ENCODE data around the gene FLNB.

Gene FLNB

DNA sequence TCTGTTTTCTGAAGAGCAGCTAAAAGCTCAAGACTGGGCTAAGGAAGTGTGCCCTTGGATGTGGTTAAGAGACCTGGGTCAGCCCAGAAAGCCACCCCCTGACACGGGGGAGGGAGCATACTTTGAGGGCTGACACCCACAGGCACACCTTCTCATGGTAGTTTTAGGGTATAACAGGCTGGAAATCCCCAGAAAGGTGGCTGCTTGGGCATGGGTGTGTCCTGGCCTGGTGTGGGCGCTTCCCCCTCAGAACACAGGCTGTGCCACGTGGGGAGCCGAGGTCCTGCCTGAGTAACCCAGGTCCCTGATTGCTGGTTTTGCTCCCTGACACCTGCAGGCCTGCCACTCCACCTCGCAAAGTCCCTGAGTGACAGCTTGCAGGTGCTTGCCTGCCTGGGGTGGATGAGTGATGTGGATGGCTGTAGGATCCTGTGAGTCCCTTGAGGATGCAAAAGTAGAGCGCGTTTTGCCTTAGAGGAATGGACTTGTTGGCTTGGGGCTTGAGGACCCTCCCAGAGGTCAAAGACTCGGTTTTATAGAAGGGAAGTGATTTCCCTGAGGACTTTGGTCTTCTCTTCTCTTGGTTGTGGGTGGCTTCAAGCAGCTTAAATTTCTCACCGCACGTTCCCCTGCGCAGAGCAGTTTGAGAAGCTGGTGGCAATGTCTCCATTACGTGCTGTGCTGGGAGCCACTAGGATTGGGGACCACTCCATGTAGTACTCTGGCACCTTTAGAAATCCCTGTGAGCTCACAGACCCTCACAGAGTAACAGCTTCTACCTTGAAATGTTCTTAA, 108.1 kb downstream of the FLNB start:
- no peak for DNase-seq

DNA sequence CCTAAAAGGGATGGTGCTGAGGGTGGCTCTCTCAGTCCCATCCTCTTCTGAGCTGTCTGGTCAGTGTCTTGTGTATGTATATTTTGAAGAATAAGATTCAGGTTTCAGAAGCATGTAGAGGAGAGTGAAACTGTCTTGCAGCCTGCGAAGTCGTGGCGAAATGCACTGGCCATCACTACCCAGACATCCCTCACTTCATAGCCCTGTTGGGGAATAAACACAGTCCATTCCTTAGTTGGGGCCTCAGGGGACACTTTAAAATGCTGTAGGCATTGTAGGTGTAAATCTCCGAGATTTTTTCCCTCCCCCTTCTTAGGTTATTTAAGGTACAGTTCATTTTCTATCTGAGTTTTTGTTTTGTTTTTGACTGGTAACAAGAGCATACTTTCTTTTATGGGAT, 108.8 kb downstream of the FLNB start:
- no peak for DNase-seq

DNA sequence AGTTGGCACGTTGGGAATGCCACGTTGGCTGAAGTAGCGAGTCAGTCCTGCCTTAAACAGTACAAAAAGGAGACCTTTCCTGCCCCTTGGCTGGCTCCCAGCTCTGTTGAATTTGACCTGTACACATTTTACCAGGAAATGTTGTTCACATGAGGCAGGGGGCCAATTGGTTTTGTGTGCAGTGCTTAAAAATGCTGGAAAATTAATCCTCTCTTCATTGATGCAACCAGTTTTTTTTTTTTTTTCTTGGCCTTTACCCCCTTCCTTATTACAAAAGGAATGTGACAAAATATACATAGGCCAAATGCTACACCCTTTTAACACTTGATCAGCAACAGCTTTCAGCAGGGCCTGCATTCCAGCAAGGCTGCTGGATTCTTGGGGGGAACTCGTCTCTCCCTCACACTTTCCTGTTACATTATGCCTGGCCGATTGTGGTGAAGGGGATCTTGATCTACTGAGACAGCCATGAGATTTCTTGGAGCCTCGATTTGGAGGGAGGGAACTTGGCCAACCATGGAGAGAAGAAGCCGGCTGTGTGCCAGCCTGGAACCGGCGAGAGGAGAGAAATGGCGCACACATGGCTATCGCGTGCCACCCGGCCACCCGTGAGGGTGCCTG, 109.4 kb downstream of the FLNB start:
- DNase-seq, result no peak

DNA sequence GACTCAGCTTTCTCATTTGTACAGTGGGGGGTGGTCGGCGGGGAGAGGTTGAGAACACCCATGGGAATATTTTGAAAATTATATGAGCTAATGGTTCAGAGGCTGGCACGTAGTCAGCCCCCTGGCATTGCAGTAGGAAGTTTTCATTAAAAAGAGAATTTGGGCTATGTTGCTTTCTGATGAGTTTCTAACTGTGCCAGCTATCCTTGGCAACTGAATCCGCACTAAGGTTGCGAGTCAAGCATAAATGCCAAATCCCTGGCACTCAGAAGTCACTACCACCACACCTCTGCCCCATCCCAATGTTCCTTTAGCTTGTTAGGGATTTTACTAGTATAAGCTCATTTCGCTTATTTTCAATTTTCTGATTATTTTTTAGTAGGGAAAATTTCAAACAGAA, 111.0 kb downstream of the FLNB start:
- DNase-seq, result no peak

DNA sequence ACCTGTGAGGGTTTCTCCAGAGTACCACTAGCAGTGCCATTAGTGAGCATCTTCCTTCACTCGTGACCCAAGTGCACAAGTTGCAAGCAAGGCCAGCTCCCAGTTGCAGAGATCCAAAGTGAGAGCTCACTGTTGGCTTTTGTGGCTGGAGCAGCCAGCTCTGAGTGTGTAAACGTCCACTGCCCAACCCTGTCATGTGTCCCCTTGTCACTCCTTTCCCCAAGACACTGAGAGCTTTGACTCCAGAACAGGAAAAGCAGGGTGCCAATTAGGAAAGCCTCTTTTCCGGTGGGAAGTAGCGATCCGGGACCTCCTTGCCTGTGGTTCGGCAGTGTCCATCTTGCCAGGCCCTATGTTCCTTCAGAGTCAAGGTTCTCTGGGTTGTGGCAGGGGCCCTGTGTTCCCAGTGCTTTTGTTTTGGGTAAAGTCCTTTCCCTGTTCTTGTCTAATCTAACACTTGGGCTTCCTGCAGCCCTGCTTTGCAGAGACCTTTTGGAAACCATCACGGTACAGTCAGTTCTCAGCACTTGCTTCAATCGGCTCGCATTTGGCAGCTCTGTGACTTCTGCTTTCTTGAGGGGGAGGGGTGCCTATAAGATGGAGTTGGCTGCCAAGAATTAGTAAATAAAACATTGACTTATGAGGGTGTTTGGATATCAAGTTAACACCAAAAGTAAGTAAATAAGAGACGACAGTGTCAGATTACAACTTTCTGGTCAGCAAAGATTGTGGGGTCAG, 112.0 kb downstream of the FLNB start:
- no peak for DNase-seq

DNA sequence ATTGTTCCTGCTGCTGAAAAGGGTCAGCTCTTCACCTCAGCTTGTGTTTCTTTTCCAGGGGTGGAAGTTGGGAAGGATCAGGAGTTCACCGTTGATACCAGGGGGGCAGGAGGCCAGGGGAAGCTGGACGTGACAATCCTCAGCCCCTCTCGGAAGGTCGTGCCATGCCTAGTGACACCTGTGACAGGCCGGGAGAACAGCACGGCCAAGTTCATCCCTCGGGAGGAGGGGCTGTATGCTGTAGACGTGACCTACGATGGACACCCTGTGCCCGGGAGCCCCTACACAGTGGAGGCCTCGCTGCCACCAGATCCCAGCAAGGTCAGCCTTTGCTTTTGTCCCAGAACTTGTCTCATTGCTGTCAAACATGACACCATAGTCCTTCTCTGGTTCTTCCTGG, 113.0 kb downstream of the FLNB start:
- no peak for DNase-seq

DNA sequence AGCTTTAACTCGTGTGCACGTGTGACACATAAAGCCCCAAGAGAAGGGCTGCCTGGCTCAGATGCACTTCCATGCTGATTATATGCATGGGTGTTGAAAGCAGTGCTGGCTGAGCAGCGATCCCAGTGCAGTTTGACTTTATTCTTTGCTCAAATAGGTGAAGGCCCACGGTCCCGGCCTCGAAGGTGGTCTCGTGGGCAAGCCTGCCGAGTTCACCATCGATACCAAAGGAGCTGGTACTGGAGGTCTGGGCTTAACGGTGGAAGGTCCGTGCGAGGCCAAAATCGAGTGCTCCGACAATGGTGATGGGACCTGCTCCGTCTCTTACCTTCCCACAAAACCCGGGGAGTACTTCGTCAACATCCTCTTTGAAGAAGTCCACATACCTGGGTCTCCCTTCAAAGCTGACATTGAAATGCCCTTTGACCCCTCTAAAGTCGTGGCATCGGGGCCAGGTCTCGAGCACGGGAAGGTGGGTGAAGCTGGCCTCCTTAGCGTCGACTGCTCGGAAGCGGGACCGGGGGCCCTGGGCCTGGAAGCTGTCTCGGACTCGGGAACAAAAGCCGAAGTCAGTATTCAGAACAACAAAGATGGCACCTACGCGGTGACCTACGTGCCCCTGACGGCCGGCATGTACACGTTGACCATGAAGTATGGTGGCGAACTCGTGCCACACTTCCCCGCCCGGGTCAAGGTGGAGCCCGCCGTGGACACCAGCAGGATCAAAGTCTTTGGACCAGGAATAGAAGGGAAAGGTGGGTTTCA, 114.9 kb downstream of the FLNB start:
- DNase-seq, result no peak

DNA sequence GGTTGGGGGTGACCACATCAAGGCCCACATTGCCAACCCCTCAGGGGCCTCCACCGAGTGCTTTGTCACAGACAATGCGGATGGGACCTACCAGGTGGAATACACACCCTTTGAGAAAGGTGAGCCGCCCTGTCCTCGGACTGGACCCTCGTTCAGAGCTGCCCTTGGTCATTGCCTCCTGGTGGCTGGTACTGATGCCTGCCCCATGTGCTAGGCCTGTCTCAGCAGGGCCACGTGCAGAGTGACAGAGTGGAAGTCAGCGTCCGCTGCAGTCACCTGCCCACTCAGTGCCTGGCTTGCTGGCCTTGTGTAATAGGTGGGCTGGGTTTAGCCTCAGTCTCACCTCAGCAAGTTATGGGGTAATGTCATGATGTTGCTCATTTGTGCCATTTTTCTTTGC, 116.2 kb downstream of the FLNB start:
- no peak for DNase-seq

DNA sequence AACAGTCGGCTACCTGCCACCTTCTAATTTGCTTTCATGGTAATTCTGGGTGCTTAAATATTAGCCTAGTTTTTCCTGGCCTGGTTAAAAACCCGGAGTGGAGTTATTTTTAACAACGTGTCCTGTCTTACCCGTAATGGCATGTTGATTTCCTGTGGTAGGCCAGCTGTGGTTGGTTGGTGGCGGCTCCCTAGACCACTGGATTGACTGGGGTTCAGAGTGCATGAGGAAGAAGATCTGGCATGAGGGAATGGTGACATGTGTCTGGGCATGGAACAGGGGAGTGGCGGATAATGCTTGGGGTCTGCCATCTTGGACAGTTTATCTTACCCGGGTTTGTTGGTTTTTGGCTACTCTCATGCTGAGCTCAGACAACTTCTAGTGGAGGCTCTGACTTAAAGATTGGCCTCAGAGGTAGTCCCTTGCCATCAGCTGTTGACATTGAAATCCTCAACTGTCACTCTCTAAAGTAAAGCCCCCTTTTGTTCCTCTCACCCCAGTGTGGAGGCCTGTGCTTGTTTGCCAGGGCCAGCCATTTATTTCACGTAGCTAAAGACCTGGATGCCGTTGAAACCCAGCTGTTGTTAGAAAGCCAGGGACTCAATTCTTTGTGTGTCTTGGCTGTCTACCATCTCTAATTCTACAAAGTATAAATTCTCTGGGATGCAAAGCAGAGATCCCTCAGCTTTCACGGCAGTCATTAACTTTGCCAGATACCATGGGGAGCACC, 121.0 kb downstream of the FLNB start:
- no peak for DNase-seq

DNA sequence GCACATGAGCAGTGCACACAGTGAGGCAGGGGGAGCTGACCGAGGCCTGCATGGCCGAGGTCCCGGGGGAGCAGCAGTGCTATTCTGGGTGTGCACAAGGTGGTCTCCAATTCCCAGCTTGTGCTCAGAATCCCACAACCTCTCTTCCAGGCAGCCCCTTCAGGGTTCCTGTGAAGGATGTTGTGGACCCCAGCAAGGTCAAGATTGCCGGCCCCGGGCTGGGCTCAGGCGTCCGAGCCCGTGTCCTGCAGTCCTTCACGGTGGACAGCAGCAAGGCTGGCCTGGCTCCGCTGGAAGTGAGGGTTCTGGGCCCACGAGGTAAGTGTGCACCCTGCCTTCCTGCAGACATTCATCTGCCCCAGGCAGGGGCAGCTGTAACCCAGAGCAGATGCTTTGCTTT, 122.4 kb downstream of the FLNB start:
- no peak for DNase-seq

DNA sequence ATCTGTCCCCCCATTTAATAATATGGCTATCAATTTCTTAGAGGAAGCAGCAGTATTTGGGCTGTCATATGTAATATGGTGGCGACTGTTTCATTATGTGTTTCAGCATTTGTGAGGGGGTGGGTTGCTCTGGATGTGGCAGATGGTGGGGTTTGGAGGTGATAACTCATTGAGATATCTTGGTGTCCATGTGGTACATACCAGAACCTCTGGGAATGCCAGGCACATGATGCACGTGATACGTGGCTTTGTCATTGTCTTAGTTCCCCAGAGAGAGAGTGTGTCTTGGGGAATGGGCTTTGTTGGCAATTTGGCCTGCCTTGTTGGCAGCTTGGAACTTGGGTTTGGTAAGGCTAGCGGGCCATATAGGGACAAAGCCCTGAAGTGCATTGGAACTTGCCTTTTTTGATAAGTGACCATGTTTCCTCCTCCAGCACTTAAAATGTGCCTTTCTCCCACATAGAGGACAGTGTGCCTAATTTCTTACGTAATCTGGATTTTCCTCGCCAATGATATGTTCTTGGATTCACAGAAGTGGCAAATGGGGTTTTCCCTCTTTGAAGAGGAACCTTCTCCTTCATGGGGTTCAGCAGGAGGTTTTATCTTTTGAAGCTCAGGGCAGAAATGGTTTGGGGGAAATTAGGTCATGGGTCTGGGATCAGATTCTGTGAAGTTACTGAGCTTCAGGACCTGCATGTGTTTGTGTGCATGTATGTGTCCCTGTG, 123.0 kb downstream of the FLNB start:
- no peak for DNase-seq

DNA sequence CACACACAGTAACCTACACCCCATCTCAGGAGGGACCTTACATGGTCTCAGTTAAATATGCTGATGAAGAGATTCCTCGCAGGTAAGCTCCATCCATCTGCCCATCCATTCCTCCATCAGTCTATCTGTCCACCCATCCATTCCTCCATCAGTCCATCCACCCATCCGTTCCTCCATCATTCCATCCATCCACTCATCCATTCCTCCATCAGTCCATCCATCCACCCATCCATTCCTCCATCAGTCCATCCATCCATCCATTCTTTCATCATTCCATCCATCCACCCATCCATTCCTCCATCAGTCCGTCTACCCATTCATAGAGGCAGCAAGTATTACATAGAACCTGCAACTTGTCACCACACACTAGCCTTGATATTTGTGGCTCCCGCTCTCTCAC, 124.6 kb downstream of the FLNB start:
- no peak for DNase-seq

DNA sequence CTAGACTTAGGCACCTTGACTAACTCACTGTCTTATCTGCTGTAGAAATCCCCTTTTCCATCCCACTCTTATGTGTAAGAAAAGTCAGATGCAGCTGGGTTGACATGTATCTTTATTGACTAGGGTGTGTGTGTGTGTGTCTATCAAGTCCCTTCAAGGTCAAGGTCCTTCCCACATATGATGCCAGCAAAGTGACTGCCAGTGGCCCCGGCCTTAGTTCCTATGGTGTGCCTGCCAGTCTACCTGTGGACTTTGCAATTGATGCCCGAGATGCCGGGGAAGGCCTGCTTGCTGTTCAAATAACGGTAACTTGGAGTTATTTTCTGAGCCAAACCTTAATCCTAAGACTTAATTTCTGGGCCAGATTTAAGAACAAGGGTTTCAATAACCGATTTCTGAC, 126.2 kb downstream of the FLNB start:
- no peak for DNase-seq

DNA sequence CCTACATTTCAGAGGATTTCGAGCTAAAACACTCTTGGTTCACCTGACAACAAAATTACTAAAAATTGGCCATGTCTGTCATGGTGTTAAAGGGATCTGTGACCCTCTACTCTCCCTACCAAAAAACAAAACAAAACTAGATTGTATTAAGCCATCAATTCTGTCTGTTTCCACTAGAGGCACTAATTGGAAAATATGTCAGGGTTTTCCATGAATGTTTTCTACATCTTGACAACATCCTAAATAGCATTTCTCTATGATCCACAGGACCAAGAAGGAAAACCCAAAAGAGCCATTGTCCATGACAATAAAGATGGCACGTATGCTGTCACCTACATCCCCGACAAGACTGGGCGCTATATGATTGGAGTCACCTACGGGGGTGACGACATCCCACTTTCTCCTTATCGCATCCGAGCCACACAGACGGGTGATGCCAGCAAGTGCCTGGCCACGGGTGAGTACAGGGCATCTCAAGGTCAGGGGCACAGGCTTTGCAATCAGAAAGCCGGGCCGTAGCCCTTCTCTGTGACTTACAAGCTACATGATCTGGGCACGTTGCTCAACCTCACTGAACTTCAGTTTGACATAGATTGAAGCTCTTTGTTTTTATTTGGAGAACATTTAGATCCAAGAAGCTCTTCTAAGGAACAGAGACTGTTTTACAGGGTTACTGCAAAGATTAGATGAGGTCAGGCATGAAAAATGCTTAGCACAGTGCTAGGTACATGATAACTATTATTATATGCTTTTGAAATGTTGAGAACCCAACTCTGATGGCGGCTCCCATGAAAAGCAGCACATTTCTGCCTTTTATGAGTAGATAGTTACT, 127.7 kb downstream of the FLNB start:
- DNase-seq, result no peak

DNA sequence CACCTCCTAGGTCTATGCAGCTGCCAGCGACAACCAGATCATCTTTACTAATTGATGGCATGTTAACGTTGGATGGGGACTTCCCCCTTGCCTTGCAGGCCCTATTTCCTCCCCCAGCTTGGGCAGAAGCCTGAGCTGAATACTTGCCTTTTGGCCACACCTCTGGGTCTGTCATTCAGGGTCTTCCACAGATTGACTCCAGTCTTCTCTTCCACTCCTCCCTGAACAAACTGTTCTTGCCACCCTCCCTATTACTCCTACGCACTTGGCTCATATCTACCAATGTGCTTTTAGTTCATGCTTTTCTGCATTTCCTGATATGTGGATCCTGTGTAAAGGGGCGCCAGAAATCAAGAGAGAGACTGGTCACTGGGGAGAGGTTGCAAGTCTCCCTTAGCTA, 129.1 kb downstream of the FLNB start:
- no peak for DNase-seq

DNA sequence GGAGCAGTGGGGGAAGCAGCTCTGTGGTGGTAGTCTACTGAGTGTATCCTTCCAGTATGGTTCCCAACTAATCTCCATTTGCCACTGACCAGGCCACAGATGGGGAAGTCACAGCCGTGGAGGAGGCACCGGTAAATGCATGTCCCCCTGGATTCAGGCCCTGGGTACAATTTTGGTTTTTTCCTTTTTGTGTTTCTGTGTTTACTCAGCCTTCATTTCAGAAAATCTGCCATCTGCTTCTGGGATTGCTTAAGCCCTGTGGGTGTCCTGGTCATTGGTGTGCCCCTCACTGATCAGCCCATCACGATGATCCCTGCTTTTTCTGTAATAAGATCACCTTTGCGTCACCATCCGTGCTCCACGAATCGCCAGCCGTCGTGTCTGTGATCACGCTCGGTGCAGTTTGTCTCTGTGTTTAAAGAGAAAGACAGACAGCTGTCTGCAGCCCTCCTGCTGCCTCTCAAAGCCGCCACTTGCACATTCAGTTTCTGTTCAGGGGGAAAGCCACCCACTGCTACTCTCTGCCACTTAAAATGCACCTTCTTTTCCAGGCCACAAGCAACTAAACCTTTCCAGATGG, 133.6 kb downstream of the FLNB start:
- DNase-seq, result no peak

DNA sequence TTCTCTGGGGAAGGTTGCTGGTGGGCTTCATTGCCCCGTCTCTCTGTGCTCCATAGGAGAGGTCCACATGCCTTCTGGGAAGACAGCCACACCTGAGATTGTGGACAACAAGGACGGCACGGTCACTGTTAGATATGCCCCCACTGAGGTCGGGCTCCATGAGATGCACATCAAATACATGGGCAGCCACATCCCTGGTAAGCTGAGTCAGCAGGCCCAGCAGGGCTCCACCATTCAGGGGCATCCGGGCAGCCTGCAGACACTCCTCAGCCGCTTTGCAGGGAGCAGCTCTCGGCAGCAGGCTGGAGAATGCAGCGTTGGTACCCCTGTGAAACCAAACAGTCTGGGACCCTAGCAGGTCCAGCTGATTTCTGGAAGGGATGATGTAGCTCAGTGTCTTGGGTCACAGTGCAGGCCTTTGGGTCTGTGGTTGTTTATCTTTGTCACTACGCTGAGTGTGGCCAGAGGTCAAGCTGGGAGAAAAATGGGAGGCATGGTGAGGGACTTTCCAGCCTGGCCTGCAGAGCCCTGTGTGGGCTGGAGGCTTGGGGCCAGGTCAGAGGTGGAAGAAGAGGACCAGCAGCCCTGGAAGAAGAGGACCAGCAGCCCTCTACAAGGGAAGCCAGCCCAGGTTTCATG, 135.3 kb downstream of the FLNB start:
- DNase-seq, result no peak

DNA sequence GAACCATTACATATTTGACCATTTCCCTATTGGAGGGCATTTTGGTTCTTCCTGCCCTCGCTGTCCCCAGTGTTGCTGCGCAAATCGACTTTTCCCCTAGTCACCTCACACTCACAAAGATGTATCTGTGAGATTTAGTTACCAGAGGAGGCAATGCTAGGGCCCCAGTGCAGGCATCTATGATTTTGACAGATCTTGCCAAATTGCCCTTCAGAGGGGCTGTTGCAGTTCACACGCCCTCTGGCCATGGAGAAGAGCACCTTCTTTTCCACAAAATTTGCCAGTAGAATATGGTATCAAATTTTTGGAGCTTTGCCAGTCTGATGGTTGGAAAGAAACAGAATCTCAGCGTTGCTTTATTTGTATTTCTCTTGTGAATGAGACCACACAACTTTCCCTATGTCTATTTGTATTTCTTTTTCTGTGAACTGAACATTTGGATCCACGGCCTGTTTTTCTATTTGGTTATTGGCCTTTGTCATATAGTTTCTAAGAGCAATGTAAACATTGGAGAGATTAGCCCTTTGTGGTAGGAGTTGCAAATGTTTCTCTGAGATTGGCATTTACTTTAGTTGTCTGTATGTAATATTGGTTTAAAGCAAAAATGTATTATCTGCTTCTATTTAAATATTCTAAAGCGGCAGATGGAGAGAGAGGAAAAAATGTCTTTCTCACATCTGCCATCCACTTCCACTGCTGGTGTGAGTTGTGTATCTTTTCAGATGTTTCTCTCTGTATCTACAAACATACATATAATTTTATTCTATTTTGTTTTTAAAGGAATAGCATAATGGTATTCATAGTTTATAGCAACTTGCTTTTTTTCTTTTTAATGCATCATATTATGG, 136.5 kb downstream of the FLNB start:
- no peak for DNase-seq

DNA sequence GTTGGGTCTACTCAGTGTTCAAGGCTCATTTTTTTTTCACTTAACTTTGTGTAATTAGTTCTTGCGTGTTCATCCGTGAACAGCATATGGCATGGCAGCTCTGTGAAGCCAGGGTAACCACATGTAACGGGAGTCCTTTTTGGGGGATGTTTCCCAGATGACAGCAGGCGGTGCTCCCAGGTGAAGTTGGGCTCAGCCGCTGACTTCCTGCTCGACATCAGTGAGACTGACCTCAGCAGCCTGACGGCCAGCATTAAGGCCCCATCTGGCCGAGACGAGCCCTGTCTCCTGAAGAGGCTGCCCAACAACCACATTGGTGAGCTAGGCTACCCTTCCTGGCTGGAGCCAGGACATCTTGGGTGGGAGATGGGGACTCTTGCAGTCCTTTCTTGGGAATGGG, 139.8 kb downstream of the FLNB start:
- DNase-seq, result no peak

All from DMS79 (cell line).